Occipital lobe (tissue), 2 donors: ENCODE results near the gene NFIB. TPM values are rescaled to one million over a fixed set of nuclear protein-coding genes. Genes with fewer than 3 reads are reported as not detected.

Experiments
- DNase-seq: peaks from one replicate; lab custom pipeline; 2025; lab: John Stamatoyannopoulos, UW
- total RNA-seq: library from RNA; depleted of rRNA; stranded (reverse); fragments of >200 nt; gene quantifications from one replicate; pipeline ENCODE4 v1.2.3, GENCODE V29; 2014

The NFIB gene
- total RNA-seq, 1 donor from 2014 or later, result 159 TPM

GRCh38 chr9:14249527-14249926 lies 64.4 kb downstream of the NFIB start:
- DNase-seq, result no peak

DNA sequence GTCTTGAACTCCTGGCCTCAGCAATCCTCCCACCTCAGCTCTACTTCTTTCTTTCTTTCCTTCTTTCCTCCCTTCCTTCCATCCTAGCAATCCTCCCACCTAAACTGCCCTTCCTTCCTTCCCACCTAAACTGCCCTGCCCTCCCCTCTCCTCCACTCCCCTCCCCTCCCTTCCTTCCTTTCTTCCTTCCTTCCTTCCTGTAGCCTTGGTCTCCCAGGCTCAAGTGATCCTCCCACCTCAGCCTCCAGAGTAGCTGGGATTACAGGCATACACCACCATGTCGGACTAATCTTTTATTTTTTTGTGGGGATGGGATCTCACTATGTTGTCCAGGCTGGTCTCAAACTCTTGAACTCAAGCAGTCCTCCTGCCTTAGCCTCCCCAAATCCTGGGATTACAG lies 65.8 kb downstream of the NFIB start:
- DNase-seq, result no peak

DNA sequence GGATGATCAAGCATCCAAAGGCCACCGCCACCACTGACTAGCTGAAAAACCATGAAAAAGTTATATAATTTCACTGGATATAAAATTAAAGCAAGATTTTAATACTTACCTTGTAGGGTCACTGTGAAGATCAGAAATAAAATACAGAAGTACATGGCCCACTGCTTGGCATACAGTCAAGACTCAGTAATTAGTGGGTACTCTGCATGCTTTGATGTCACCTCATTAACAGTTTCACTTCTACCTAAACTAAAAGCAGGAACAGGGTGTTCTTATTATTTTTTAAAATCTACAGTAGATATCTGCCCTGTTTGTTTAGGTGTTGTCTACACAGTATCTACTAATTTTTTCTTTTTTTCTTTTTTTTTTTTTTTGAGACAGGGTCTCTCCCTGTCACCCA lies 66.4 kb downstream of the NFIB start:
- DNase-seq, result no peak

DNA sequence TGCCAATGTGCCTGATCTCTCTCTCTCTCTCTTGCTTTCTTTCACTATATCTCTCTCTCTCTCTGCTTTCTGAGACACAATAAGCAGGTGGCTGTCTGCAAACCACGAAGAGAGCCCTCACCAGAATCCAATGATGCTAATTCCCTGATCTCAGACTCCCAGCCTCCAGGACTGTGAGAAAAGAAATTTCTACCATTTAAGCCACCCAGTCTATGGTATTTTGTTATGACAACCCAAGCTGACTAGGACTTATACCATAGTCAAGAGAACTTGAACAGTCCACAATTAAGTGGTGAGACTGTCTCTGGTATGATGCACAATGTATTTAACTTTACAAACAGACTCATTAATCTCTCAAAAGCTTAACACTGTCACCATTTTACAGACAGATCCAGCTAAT lies 67.0 kb downstream of the NFIB start:
- DNase-seq, result no peak

GRCh38 chr9:14245901-14246525 lies 67.9 kb downstream of the NFIB start:
- DNase-seq, result no peak

GRCh38 chr9:14243514-14244042 lies 70.4 kb downstream of the NFIB start:
- DNase-seq, result no peak

DNA sequence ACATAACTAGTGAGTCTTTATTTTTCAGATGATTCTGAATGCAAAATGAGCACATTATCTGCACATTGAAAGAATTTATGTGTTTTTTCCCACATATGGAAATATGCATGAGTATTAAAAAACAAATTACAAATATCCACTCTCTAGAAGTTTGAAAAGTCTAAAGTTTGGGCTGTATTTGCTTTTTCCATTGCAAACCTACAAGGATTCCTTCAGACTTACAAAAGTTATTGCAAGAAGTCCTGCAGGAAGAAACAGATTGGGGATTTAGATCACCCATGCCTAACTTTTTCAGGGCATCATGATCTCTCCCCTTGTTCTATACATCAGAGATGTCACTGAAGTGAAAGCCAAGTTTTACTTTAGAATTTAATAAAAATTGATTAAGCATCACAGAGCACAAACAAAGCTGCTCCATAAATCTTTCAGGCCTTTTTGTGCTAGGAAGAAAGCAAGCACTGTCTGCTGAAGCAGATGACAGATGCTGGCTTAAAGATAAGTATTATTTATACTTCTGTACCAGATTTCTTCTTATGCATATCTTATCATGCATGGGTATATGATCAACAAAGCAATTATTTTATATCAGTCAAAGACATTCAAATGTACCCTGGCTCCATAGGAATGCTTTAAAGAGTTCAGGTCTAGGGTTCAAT lies 71.7 kb downstream of the NFIB start:
- no peak for DNase-seq

- no peak for DNase-seq
Measured at GRCh38 chr9:14240537-14240936, 73.4 kb downstream of the NFIB start.

- no peak for DNase-seq
Measured at GRCh38 chr9:14238518-14238917, 75.4 kb downstream of the NFIB start.

DNA sequence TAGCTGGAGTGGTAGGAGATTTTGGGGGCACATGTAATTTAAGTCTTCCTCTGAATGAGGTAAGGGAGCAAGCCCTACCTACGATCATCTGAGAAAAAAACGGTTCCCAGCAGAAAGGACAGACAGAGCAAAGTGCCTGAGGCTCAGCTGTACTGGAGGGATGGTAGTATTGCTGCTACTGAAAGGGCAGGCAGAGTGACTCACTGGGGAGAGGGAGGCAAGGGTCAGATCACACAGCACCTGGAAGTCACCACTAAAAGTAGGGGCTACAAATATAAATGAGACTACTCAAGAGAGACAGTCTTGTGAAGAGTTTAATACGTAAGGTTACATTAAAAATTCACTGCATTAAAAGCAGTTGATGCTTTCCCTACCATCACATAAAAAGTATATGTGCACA lies 75.9 kb downstream of the NFIB start:
- DNase-seq, result no peak

DNA sequence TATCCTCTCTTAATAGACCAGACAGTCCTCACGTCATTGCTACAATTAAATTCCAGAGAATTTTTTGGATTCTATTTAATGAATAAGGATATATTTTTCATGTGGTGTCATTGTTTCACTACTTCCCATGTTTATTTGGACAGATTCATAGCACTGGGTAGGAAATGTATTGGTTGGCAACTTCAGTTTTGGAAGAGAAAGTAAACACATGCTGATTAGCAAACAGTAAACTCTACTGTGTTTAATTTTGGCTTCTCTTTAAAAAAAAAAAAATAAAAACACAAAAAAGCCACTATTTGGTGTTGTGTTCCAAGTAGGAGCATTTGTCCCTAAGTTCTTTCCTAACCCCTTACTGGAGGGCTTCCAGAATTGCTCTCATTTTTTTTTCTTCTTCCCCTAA lies 77.3 kb downstream of the NFIB start:
- DNase-seq, result no peak

GRCh38 chr9:14232111-14232510 lies 81.8 kb downstream of the NFIB start:
- DNase-seq, result no peak

DNA sequence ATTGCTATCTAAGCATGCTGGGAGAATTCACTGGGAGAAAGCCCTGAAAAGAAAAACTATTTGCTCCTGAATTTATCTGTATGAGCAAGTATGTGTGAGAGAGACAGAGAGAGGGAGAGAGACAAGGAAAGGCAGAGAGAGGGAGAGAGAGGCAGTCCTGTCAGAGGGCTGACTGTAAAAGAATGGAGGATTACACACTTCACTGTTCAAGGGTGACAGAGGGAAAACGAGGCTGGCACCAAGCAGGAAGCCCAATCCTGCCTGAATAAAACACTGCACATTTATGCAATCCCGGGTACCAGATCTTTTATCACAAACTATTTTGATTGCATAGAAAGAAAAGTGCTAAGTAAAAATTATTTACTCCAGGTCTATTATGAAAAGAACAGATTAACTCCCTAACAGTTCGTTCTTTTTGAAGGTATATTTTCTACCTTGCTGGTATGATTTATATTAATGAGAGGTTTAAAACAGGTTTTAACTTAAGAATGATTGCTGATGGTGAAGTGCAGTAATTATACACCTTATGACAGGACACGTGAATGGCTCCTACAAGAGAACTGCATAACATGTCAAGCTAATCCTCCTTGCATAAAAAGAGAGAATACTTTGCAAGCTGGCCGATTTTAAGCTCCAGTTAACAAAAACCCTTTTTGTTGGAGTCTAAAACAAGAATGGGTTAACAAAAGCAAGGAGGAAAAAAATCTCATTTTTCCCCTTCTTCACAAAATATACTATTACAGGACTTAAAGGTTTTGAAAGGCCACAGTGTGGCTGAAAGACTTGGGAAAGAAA lies 82.5 kb downstream of the NFIB start:
- DNase-seq, result no peak

GRCh38 chr9:14228602-14229001 lies 85.3 kb downstream of the NFIB start:
- DNase-seq, result no peak

GRCh38 chr9:14226855-14227532 lies 86.9 kb downstream of the NFIB start:
- DNase-seq, result no peak

DNA sequence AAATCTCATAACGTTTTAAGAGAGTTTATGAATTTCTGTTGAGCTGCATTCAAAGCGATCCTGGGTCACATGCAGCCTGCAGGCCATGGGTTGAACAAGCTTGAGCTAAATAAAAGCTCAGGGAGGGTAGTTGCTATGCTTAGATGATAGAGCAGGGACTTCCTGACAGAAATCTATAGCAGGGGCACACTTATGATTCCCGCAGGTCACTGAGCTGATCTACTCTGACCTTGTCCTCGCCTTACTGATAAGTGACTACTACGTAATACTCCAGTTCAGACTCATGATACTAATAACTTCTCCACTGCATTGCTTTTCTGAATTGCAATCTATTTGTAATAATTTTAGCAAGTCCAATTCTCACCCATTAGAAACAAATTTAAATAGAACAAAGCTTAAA lies 90.9 kb downstream of the NFIB start:
- DNase-seq, result no peak

DNA sequence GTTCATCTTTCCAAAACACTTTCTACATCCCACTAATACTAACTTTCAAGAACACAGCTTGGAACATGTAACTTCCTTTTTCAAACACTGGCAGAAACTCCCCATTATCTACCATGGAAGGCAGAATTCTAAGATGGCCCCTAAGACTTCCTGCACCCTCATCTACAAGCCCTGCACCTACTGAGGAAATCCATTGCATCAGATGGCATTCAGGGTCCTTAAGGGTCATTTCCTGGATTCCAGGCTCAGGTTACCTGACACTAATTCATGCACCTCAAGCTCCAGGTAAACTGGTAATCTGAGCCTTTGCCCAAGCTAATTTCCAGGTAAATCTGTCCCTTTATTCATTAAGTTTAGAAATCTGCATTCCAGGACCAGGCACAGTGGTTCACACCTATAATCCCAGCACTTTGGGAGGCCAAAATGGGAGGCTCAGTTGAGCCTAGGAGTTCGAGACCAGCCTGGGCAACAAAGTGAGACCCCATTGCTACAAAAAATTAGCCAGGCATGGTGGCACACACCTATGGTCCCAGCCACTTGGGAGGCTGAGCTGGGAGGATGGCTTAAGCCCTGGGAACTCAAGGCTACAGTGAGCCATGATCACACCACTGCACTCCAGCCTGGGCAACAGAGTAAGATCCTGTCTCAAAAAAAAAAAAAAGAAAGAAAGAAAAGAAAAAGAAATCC lies 91.6 kb downstream of the NFIB start:
- DNase-seq, result no peak

GRCh38 chr9:14221558-14221957 lies 92.4 kb downstream of the NFIB start:
- DNase-seq, result no peak

DNA sequence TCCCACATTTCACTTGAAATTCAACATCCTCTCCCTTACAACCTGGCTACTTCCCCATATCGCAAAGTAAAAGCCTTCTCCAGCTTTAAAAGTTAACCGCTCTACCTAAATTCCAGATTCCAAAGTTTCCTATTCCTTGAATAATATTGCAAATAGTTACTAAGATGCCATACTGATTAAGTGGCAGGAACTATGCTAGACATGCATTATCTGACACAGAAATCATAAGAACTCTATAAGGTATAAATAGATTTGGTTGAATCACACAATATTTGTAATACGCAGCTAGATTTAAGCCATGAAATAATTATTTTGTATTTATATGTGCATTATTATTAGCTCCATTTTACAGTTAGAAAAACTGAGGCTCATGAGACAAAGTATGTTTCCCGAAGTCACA lies 92.8 kb downstream of the NFIB start:
- DNase-seq, result no peak

DNA sequence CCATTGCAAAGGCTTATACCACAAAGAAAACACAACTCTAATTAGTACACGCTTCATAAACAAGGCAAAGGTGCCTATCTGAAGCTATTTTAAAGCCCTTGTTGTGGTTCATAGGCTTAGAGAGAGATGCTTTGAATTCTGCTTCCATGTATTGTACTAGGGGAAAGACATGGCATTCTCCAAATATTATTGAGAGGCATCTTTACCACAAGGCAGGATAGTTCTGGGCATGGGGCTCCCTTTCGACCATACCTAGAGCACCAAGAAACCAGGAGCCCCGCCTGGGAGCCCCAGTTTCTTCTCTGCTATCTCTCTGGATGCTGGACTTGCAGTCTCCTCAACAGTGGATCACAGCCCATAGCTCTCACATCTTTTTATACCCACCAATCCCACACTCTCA lies 93.7 kb downstream of the NFIB start:
- no peak for DNase-seq

- no peak for DNase-seq
Measured at GRCh38 chr9:14219850-14220249, 94.1 kb downstream of the NFIB start.
